Muscle layer of duodenum (tissue), 2 donors: ENCODE data around the gene GSAP.
"Not testable (repeated sequence)": the region's sequence is repeated elsewhere in the genome, so short reads cannot be mapped to it uniquely, and the experiment has no call there.

Source experiments
- H3K27ac ChIP-seq: one replicate; pipeline ENCODE4 v1.7.0; 2013; ENCODE audit warnings: mild to moderate bottlenecking, low read length
- H3K27me3 ChIP-seq: one replicate; pipeline ENCODE4 v1.7.0; 2013; ENCODE audit warnings: low read depth, mild to moderate bottlenecking, control low read depth, low read length
- H3K36me3 ChIP-seq, 2 donors: one replicate each; pipeline ENCODE4 v1.7.0; 2013; ENCODE audit warnings: low read length in 2 of 2, control low read depth in 1 of 2, mild to moderate bottlenecking in 1 of 2; ENCODE audit not compliant: insufficient read depth in 2 of 2, control insufficient read depth in 1 of 2
- H3K4me1 ChIP-seq, 2 donors: one replicate each; pipeline ENCODE4 v1.7.0; 2013; ENCODE audit warnings: low read length in 2 of 2, mild to moderate bottlenecking in 2 of 2, control low read depth in 1 of 2, moderate library complexity in 1 of 2; ENCODE audit not compliant: insufficient read depth in 2 of 2, control insufficient read depth in 1 of 2
- H3K4me3 ChIP-seq, 2 donors: one replicate each; pipeline ENCODE4 v1.7.0; 2013; ENCODE audit warnings: low read length in 2 of 2, low read depth in 1 of 2, mild to moderate bottlenecking in 1 of 2
- H3K9me3 ChIP-seq, 2 donors: one replicate each; pipeline ENCODE4 v1.7.0; 2013; ENCODE audit warnings: low read length in 2 of 2, control low read depth in 1 of 2, mild to moderate bottlenecking in 1 of 2; ENCODE audit not compliant: control insufficient read depth in 1 of 2
- donor health status: healthy.

The GSAP gene

DNA sequence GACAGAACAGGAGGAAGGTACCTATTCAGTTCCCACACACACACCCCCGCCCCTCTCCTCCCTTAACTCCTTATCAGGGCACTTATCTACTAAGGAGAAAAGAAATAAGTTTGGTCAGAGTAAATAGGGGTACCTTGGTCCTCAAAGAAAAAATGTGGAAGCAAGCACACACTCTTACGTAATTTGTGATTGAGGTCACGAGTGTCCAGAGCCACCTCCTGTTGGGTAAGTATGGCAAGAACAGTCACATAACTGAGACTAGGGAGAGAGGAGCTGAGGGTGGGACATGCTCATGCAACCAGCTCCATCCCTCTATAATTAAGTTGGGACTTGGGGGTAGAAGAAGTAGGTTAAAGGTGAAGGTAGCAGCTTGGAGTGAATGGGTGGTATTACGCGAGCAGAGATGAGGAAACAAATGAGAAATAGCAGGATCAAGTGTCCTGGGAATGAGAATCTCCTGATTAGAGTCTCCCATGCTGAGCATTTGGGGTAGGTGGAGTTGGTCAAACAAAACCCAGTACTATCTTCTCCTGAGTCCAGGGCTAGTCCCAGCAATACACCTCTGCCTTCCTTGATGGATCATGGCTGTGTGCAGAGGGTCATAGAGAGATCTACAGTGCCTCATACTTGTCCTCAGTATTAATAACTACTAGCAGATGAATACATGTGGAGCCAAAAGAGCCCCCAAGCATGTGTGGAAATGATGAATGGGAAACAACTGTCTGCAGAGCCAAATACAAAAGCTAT, 77.1 kb downstream of the GSAP start:
- Histone ChIP-seq H3K27ac (no peak overlapping the region), H3K4me1 (peaks cover 0 to 27% of the 10 kb centered on the region in 2 donors), H3K9me3 (no peaks in the 10 kb centered on the region), H3K36me3 (no peaks in the 10 kb centered on the region), H3K4me3 (no peak overlapping the region), H3K27me3 (no peaks in the 10 kb centered on the region)

DNA sequence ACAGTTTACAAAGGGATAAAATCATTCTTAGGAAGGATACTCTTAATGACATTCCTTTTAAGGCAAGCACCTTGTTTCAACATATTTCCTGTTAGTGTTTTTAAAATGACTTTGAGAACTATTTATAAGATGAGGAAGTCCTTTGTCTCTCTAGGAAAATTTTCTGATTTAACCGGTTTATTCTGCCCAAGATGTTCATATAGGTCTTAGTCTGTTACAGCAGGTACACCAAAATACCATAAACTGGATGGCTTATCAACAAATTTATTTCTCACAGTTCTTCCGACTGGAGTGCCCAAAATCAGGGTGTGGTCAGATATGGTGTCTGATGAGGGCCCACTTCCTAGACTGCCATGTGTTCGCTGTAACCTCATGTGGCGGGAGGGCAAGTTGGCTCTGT, 77.9 kb downstream of the GSAP start:
- Histone ChIP-seq H3K27ac (no peak overlapping the region), H3K9me3 (no peaks in the 10 kb centered on the region), H3K4me3 (no peak overlapping the region), H3K27me3 (no peaks in the 10 kb centered on the region), H3K36me3 (no peaks in the 10 kb centered on the region), H3K4me1 (peaks cover 0 to 27% of the 10 kb centered on the region in 2 donors)

DNA sequence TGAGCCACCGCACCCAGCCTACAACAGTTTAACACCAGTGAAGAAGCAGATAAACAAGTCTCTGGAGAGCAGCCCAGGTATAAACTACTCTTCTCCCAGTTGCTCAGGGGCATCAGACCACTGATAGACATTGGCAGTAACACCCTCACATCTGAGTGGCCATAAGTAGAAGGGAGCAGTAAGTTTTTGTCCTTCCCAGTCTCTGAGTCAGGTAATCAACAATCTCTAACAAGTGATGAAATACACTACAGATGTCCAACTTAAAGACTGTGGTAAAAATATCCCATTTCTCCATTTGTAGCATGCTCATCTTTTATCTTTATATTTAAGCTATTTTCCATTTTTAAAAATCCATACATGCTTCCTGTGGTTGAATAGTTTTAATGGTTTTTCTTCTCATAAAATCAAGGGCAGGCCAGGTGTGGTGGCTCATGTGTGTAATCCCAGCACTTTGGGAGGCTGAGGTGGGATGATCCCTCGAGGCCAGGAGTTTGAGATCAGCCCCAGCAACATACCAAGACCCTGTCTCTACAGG, 78.6 kb downstream of the GSAP start:
- no peak overlapping the region for H3K27ac ChIP-seq

DNA sequence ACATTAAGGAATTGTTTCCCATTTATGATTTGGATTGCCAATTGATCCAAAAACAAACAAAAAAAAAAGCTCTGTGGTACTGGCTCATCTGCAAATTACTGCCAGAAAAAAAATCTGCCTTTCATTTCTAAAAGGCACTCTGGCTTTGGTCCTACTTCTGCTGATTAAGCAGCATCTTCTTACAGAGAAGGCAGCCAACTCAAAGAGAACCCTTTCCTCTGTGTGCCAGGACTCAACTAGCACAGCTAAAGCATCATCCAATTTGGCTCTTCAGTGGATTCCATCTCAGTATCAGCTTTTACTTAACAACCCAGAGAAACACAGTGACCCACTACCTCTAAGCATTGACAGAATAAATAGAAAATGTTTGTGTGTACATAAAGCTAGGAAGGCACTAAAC, 80.6 kb downstream of the GSAP start:
- H3K27me3 ChIP-seq = no peaks in the 10 kb centered on the region
- H3K36me3 ChIP-seq = no peaks in the 10 kb centered on the region
- H3K4me3 ChIP-seq = no peak overlapping the region
- peaks cover 0 to 35% of the 10 kb centered on the region in 2 donors for H3K4me1 ChIP-seq
- H3K27ac ChIP-seq = no peak overlapping the region
- no peaks in the 10 kb centered on the region for H3K9me3 ChIP-seq

More for the DNA sequence above, 78.6 kb downstream of the GSAP start:
- no peak overlapping the region for H3K4me3 ChIP-seq
- H3K36me3 ChIP-seq = no peaks in the 10 kb centered on the region
- peaks cover 0 to 27% of the 10 kb centered on the region in 2 donors for H3K4me1 ChIP-seq
- H3K9me3 ChIP-seq = no peaks in the 10 kb centered on the region
- no peaks in the 10 kb centered on the region for H3K27me3 ChIP-seq

DNA sequence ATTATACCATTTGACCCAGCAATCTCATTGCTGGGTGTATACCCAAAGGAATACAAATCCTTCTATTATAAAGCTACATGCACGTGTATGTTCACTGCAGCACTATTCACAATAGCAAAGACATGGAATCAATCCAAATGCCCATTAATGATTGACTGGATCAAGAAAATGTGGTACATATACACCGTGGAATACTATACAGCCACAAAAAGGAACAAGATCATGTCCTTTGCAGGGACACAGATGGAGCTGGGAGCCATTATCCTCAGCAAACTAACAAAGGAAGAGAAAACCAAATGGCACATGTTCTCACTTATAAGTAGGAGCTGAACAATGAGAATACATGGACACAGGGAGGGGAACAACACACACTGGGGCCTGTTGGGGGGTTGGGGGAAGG, 82.1 kb downstream of the GSAP start:
- H3K4me1 ChIP-seq = peaks cover 2 to 34% of the 10 kb centered on the region in 2 donors
- H3K27ac ChIP-seq = not testable (repeated sequence)

DNA sequence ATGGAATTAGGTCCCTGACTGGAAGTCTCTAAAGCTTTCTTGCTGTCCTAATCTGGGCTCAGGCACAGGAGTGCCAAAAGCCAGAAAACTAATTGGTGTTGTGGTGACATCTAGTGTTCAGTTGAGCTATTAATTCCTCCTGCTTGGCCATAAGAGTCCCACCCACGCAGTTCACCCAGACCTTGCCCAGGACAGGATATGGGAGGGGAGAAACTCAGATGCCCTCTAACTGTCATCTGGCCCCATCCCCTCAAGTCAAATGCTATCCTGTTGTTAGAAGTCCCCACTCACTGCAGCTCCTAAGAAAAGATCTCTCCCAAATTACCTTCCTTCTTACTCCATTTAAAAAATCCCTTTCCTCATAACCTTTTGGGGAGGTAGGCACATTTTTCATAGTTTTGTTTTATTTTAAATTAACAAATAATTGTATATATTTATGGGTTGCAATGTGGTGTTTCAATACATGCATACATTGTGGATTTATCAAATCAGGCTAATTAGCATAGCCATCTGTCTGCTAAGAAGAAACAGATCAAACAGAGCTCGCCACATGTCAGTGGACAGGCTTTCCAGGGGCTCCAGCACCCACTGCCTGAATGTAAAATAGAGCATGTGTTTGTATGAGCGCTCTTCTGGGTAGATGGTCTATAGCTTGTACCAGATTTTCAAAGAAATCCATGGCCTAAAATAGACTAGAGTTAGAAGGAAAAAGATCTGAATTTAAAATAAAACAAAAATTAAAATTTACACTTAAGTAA, 84.0 kb downstream of the GSAP start:
- Histone ChIP-seq H3K27me3 (no peaks in the 10 kb centered on the region), H3K4me3 (no peak overlapping the region), H3K27ac (no peak overlapping the region), H3K4me1 (peaks cover 11 to 41% of the 10 kb centered on the region in 2 donors), H3K9me3 (no peaks in the 10 kb centered on the region), H3K36me3 (no peaks in the 10 kb centered on the region)

More for the DNA sequence above, 82.1 kb downstream of the GSAP start:
- H3K36me3 ChIP-seq, H3K9me3 ChIP-seq, H3K4me3 ChIP-seq, H3K27me3 ChIP-seq: not testable (repeated sequence)

DNA sequence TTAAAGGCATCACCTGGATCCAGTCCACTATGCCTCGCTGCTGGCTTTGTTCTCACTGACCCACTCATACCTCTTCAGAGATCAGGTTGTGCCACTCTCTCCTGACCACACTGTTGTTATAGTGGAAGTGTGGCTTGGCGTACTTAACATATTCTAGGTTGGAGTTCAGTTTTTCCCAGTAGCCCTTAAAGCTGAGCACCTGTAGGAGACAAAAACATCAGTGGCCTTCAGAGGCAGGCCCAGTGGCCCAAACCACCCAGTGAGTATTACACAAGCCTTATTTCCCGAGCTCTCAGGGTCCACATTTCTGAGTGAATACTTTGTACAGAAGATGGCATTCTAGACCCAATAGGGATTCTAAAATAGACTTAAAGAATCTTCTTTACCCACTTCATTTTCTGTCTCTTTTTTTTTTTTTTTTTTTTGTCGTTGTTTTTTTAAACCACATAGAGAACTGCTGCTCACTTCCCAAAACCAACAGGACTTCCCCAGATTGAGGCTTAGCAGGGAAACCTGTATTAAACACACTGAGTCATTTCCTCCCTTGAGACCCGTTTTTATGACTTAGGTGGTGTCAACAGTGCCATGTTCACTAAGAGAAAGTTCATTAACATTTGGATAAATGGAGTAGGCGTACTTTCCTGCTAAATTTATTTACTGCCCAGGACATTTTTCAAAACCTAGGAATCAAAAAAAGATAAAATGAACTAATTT, 85.8 kb downstream of the GSAP start:
- Histone ChIP-seq H3K4me1 (peaks cover 18 to 42% of the 10 kb centered on the region in 2 donors), H3K27ac (peak overlapping the region; percentile 40)

DNA sequence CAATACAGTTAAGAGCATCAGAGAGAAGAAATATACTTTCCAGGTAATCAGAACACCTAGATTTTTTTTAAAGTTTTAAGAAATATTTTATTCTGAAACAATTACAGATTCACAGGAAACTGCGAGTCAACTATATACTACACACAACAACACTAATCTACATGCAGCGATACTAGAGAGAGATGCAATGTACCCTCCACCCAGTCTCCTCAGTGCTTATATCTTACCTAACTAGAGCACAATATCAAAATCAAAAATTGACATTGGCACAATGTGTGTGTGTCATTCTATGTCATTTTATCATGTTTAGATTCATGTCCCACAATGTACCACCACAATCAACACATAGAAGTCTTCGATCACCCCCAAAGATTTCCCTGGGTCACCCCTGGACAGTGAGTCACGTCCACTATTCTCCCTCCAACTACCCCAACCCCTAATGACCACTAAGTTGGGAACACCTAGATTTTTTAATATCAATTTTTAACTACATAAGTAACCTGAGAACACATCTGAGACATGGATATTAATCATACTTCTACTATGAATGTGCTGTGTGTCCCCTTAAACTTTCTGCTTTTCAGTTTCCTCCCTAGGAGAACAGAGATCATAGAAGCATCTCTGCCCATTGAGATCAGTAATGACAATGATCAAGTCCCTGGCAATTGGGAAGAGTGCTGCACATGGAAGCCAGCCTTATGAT, 86.5 kb downstream of the GSAP start:
- Histone ChIP-seq H3K36me3 (no peaks in the 10 kb centered on the region), H3K9me3 (no peaks in the 10 kb centered on the region), H3K4me3 (no peak overlapping the region), H3K27me3 (no peaks in the 10 kb centered on the region), H3K27ac (peak overlapping the region; percentile 43), H3K4me1 (peaks cover 18 to 37% of the 10 kb centered on the region in 2 donors)

More for the DNA sequence above, 85.8 kb downstream of the GSAP start:
- H3K36me3 ChIP-seq = no peaks in the 10 kb centered on the region
- no peak overlapping the region for H3K4me3 ChIP-seq
- H3K27me3 ChIP-seq = no peaks in the 10 kb centered on the region
- no peaks in the 10 kb centered on the region for H3K9me3 ChIP-seq

DNA sequence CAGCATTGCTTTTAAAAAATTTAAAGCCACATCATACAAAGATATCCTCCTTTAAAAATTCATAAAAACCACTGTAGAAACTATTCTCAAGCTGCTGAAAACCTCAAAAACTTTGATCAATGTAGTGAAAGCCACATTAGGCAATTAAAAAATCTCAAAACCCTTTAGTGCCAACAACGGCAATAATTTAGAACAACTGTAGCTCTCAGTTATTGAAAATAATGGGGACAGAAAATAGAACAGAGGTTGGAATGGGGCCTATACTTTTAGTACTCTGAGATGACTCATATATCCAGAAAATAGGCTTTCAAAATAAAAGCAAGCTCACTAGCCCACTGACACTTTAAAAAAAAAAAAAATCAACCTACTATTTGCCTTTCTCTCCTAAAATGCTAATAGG, 87.5 kb downstream of the GSAP start:
- Histone ChIP-seq H3K27me3 (no peaks in the 10 kb centered on the region), H3K9me3 (no peaks in the 10 kb centered on the region), H3K27ac (peak overlapping the region; percentile 43), H3K36me3 (no peaks in the 10 kb centered on the region), H3K4me3 (no peak overlapping the region), H3K4me1 (peaks cover 18 to 37% of the 10 kb centered on the region in 2 donors)

DNA sequence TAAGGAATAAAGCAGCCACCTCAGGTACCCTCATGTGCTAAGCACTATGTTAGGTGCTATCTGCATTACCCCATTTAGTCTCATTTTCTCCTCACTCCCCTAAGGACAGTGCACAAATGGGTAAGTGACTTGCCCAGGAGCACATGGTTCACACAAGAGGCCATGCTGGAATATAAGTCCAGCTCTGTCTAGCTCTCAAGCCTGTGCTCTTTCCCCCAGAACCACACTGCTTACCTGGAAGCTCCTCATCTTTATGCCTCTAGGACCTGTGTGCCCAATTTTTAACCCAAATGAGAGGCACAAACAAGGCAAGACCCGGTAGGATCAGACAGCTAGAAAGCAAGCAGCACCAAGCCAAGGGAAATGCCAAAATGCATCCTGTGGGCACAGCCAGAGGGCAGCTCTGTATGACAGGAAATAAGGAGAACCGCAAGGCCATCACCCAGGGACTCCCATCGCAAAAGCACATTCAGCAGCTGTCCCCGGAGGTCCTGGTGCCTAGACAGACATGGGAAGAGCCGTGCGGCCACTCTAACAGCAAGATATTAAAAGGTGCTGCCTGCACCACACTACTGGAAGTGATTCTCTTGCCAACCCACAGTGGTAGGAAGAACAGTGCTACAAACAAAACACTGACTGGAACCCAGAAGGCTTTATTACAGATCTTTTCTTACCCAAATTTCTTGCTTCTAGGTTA, 88.1 kb downstream of the GSAP start:
- Histone ChIP-seq H3K27ac (peak overlapping the region; percentile 43), H3K4me1 (peaks cover 18 to 37% of the 10 kb centered on the region in 2 donors), H3K36me3 (no peaks in the 10 kb centered on the region), H3K27me3 (no peaks in the 10 kb centered on the region), H3K4me3 (peak overlapping the region in 1 of 2 donors; percentile 6), H3K9me3 (no peaks in the 10 kb centered on the region)
